OCI-LY1 (cell line): ENCODE data around the gene SLC25A4.

Source experiments
- H2AFZ ChIP-seq: fragments of 200-600 bp; sonication (generic), shearing (Covaris generic); 2 replicates; pipeline ENCODE4 v1.6.0; 2014; ENCODE audit warnings: antibody characterized with exemption, mild to moderate bottlenecking, low read length
- H3F3A ChIP-seq: fragments of 200-600 bp; sonication (generic), shearing (Covaris generic); 2 replicates; pipeline ENCODE4 v1.6.0; 2014; ENCODE audit warnings: mild to moderate bottlenecking, antibody characterized with exemption, low read length, moderate library complexity; ENCODE audit not compliant: insufficient read depth
- H3K27ac ChIP-seq: fragments of 200-600 bp; sonication (generic); 2 replicates; pipeline ENCODE4 v1.5.1; 2014; ENCODE audit warnings: low read length, mixed run types, mild to moderate bottlenecking, low read depth; ENCODE audit not compliant: poor library complexity, severe bottlenecking
- H3K27me3 ChIP-seq: fragments of 200-600 bp; sonication (generic); 2 replicates; pipeline ENCODE4 v1.6.0; 2014; ENCODE audit warnings: antibody characterized with exemption, mild to moderate bottlenecking, low read length, moderate library complexity; ENCODE audit not compliant: insufficient read depth
- H3K36me3 ChIP-seq: fragments of 200-600 bp; sonication (generic); 2 replicates; pipeline ENCODE4 v1.6.1; 2014; ENCODE audit warnings: mild to moderate bottlenecking, antibody characterized with exemption, low read length, moderate library complexity, mixed read lengths; ENCODE audit not compliant: insufficient read depth
- H3K4me1 ChIP-seq: fragments of 200-600 bp; sonication (generic); 2 replicates; pipeline ENCODE4 v1.5.1; 2014; ENCODE audit warnings: mild to moderate bottlenecking, low read length, moderate library complexity; ENCODE audit not compliant: insufficient read depth, severe bottlenecking
- H3K4me2 ChIP-seq: fragments of 200-600 bp; sonication (generic), shearing (Covaris generic); 2 replicates; pipeline ENCODE4 v1.6.1; 2014; ENCODE audit warnings: low read length
- H3K4me3 ChIP-seq: fragments of 200-600 bp; sonication (generic); 2 replicates; pipeline ENCODE4 v1.5.1; 2014; ENCODE audit warnings: low read length, low read depth, mild to moderate bottlenecking, mixed read lengths; ENCODE audit not compliant: poor library complexity, severe bottlenecking
- H3K79me2 ChIP-seq: fragments of 200-600 bp; shearing (Covaris generic); 2 replicates; pipeline ENCODE4 v1.6.1; 2016; ENCODE audit warnings: mixed run types, low read length, mixed read lengths; ENCODE audit not compliant: insufficient read depth
- H3K9ac ChIP-seq: fragments of 200-600 bp; sonication (generic), shearing (Covaris generic); 2 replicates; pipeline ENCODE4 v1.6.1; 2014; ENCODE audit warnings: mild to moderate bottlenecking, low read length, mixed read lengths
- H3K9me2 ChIP-seq: fragments of 200-600 bp; sonication (generic), shearing (Covaris generic); 2 replicates; pipeline ENCODE4 v1.6.1; 2014; ENCODE audit warnings: low read depth, mild to moderate bottlenecking, low read length, mixed read lengths
- H3K9me3 ChIP-seq: fragments of 200-600 bp; shearing (Covaris generic); 2 replicates; pipeline ENCODE4 v1.6.1; 2014; ENCODE audit warnings: low read length, mixed read lengths
- H4K20me1 ChIP-seq: fragments of 200-600 bp; sonication (generic), shearing (Covaris generic); 2 replicates; pipeline ENCODE4 v1.6.0; 2016; ENCODE audit warnings: mild to moderate bottlenecking, low read length; ENCODE audit not compliant: insufficient read depth
- EZH2 ChIP-seq: fragments of 200-600 bp; sonication (generic), shearing (Covaris generic); IDR thresholded peaks from 2 replicates; pipeline ENCODE4 v1.8.0; 2017; ENCODE audit warnings: borderline replicate concordance, mixed run types, mild to moderate bottlenecking, antibody characterized with exemption, low read length, moderate library complexity, mixed read lengths
- TF ChIP-seq, protein P1 (sequence below): fragments of 200-600 bp; sonication (generic), shearing (Covaris generic); IDR thresholded peaks from 2 replicates; pipeline ENCODE4 v1.5.1; 2017; ENCODE audit warnings: mild to moderate bottlenecking, antibody characterized with exemption, low read length, moderate library complexity, mixed read lengths

The SLC25A4 gene

DNA sequence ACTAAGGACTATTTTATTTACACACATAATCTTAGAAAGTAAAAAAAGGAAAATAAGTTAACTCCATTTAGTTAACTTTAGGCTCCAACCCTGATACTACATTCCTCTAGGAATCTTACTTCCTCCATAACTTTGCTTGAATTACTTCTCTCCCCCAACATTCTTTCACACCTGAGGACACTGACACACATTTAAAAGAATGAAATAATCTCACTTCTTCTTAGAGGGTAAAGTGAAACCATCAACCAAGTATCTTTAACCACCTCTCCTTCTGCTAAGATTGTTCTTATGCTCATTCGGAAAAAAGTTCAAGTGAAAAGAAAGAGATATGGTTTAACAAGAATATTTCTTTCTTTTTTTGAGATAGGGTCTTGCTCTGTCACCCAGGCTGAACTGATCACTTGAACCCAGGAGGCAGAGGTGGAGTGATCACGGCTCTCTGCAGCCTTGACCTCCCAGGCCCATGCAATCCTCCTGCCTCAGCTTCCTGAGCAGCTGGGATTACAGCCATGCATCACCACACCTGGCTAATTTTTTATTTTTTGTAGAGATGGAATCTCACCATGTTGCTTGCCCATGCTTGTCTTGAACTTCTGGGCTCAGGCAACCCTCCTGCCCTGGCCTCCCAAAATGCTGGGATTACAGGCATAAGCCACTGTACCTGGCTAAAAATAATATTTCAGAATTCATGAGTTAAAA lies 28.5 kb downstream of the SLC25A4 start:
- H3K27me3 ChIP-seq: no peaks in the 10 kb centered on the region
- H3K79me2 ChIP-seq: no peaks in the 10 kb centered on the region
- TF ChIP-seq EZH2: no peak
- TF ChIP-seq, protein P1, sequence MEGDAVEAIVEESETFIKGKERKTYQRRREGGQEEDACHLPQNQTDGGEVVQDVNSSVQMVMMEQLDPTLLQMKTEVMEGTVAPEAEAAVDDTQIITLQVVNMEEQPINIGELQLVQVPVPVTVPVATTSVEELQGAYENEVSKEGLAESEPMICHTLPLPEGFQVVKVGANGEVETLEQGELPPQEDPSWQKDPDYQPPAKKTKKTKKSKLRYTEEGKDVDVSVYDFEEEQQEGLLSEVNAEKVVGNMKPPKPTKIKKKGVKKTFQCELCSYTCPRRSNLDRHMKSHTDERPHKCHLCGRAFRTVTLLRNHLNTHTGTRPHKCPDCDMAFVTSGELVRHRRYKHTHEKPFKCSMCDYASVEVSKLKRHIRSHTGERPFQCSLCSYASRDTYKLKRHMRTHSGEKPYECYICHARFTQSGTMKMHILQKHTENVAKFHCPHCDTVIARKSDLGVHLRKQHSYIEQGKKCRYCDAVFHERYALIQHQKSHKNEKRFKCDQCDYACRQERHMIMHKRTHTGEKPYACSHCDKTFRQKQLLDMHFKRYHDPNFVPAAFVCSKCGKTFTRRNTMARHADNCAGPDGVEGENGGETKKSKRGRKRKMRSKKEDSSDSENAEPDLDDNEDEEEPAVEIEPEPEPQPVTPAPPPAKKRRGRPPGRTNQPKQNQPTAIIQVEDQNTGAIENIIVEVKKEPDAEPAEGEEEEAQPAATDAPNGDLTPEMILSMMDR: no peak
- H3K9me3 ChIP-seq: no peaks in the 10 kb centered on the region
- H3K27ac ChIP-seq: no peak overlapping the region
- no peak overlapping the region for H3K4me3 ChIP-seq
- H3K36me3 ChIP-seq: peaks cover 74% of the 10 kb centered on the region
- no peaks in the 10 kb centered on the region for H3K9me2 ChIP-seq
- H4K20me1 ChIP-seq: no peaks in the 10 kb centered on the region
- no peak overlapping the region for H3K4me2 ChIP-seq
- no peak overlapping the region for H3K9ac ChIP-seq
- H3F3A ChIP-seq: no peaks in the 10 kb centered on the region
- no peaks in the 10 kb centered on the region for H3K4me1 ChIP-seq
- H2AFZ ChIP-seq: no peak overlapping the region

DNA sequence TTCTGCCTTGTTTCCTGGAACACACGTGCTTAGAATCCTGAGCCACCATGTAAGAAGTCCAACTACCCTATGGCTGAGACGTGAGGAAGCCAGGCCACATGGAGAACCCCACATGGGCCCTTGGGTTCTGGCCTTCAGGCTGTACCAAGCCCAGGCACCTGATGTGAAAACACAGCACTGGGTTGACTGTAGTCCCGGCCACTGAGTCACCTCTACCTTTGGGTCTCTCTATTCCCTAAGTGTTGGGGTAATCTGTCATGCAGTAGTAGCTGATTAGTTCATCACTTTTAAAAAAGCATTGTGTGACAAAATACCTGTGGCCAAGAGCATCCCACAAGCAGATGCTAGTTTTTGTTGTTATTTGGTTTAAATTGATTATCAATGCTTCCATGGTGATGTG lies 36.4 kb downstream of the SLC25A4 start:
- Histone ChIP-seq H3K9me3 (no peaks in the 10 kb centered on the region), H3K4me2 (no peak overlapping the region), H2AFZ (no peak overlapping the region), H3F3A (peaks cover 5% of the 10 kb centered on the region; the same call in 1 of the 2 replicates), H3K27ac (no peak overlapping the region), H3K9me2 (no peaks in the 10 kb centered on the region), H3K4me1 (peaks cover 7% of the 10 kb centered on the region), H3K27me3 (no peaks in the 10 kb centered on the region), H3K4me3 (no peak overlapping the region), H3K36me3 (peaks cover 33% of the 10 kb centered on the region), H3K9ac (no peak overlapping the region), H4K20me1 (no peaks in the 10 kb centered on the region), H3K79me2 (peaks cover 32% of the 10 kb centered on the region)
- TF ChIP-seq, protein P1: no peak
- TF ChIP-seq EZH2: no peak

DNA sequence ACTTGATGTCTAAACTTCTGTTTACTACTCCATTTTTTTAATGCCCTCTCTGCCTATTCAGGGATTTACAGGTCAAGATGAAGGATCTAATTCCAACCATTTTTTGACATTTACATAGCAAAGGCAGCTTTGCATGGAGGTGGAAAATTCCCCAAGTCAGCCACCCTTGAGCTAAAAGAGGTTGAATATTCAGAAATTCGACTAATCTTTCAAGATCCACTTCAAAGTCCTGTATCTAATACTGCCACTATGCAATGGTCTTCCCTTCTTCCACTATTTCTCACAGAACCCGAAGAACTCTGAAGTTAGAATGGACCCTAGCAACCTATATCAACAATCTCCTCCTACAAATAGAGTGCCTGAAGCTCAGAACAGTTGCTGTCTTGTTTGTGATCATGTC lies 39.2 kb downstream of the SLC25A4 start:
- H3K79me2 ChIP-seq: peaks cover 57% of the 10 kb centered on the region
- H3F3A ChIP-seq: peaks cover 5% of the 10 kb centered on the region; the same call in 1 of the 2 replicates
- no peak overlapping the region for H3K4me2 ChIP-seq
- peaks cover 24% of the 10 kb centered on the region; the same call in 1 of the 2 replicates for H3K36me3 ChIP-seq
- peaks cover 21% of the 10 kb centered on the region for H3K4me1 ChIP-seq
- H3K9me3 ChIP-seq: no peaks in the 10 kb centered on the region
- no peaks in the 10 kb centered on the region for H3K9me2 ChIP-seq
- no peak overlapping the region for H3K27ac ChIP-seq
- H2AFZ ChIP-seq: no peak overlapping the region
- no peak for TF ChIP-seq EZH2
- TF ChIP-seq, protein P1: no peak
- H4K20me1 ChIP-seq: no peaks in the 10 kb centered on the region
- no peak overlapping the region for H3K9ac ChIP-seq
- H3K4me3 ChIP-seq: no peak overlapping the region
- H3K27me3 ChIP-seq: no peaks in the 10 kb centered on the region
